Measurements from ENCODE around the gene ABHD14A. TPM values are rescaled to one million over a fixed set of nuclear protein-coding genes. Genes with fewer than 3 reads are reported as not detected.
"Not testable (repeated sequence)": the region's sequence is repeated elsewhere in the genome, so short reads cannot be mapped to it uniquely, and the experiment has no call there.

The ABHD14A gene
- total RNA-seq, 1 donor from 2014 or later, result 11.8 TPM

DNA sequence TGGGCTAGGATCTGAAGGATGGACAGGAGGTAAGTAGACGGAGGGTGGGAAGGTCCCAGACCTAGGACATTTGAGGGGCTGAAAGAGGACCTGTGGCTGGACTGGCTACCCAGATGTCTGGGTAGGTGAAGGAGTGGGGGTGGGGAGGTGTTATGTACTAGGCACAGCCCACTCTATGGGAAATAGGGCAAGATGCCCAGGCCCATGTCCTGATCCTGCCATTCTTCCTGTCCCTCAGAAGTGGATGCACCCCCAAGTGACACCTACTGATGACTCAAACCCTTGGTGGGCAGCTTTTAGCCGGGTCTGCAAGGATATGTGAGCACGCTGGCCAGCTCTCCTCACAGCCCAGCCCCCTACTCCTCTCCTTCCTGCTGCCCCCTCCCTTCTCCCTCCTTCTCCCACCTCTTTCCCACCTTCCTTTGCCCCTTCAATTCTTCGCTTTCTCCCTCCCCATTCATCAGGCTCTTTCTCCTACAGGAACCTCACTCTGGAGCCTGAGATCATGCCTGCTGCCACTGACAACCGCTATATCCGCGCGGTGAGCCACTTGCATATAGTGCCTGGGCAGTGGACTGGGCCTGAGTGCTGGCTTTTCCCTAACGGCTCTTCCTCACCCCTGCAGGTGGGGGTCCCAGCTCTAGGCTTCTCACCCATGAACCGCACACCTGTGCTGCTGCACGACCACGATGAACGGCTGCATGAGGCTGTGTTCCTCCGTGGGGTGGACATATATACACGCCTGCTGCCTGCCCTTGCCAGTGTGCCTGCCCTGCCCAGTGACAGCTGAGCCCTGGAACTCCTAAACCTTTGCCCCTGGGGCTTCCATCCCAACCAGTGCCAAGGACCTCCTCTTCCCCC, 13.7 kb downstream of the ABHD14A start:
- H3K36me3 Mint-ChIP-seq (ENCODE audit: low read depth, unreplicated experiment), result peaks cover 9% of the 10 kb centered on the region
- Histone ChIP-seq H3K9ac (ENCODE audit: low read length) (no peak overlapping the region), H3K4me1 (ENCODE audit: insufficient read depth, low read length) (peaks cover 17% of the 10 kb centered on the region), H3K79me2 (ENCODE audit: insufficient read depth, low read length) (peaks cover 27% of the 10 kb centered on the region), H2AFZ (ENCODE audit: low read depth, low read length) (no peak overlapping the region), H3K4me3 (ENCODE audit: insufficient read depth, low read depth, low read length) (no peak overlapping the region), H3K9me3 (ENCODE audit: insufficient read depth, low read depth, low read length) (no peaks in the 10 kb centered on the region), H3K4me2 (ENCODE audit: low read length) (no peak overlapping the region), H4K20me1 (ENCODE audit: insufficient read depth, low read length) (peaks cover 17% of the 10 kb centered on the region), H3K27me3 (ENCODE audit: insufficient read depth, low read length) (no peaks in the 10 kb centered on the region), H3K27ac (ENCODE audit: low read depth, low read length) (no peak overlapping the region), H3K36me3 (ENCODE audit: insufficient read depth, low read length) (peaks cover 9% of the 10 kb centered on the region)
- H3K27ac Mint-ChIP-seq (ENCODE audit: unreplicated experiment), result no peak overlapping the region
- FAIRE-seq (no peak), DNase-seq (ENCODE audit: low read depth) (no peak)
- H3K4me3 Mint-ChIP-seq (ENCODE audit: unreplicated experiment), result no peak overlapping the region
- H3K27me3 Mint-ChIP-seq (ENCODE audit: low read depth, unreplicated experiment), result no peaks in the 10 kb centered on the region
- H3K9me3 Mint-ChIP-seq (ENCODE audit: unreplicated experiment), result no peaks in the 10 kb centered on the region
- H3K4me1 Mint-ChIP-seq (ENCODE audit: low read depth, unreplicated experiment), result peaks cover 4% of the 10 kb centered on the region
- no peak for TF ChIP-seq EZH2 (IDR thresholded peaks at IDR 0.05; ENCODE audit: insufficient read depth, low read length)
- TF ChIP-seq, protein P1, sequence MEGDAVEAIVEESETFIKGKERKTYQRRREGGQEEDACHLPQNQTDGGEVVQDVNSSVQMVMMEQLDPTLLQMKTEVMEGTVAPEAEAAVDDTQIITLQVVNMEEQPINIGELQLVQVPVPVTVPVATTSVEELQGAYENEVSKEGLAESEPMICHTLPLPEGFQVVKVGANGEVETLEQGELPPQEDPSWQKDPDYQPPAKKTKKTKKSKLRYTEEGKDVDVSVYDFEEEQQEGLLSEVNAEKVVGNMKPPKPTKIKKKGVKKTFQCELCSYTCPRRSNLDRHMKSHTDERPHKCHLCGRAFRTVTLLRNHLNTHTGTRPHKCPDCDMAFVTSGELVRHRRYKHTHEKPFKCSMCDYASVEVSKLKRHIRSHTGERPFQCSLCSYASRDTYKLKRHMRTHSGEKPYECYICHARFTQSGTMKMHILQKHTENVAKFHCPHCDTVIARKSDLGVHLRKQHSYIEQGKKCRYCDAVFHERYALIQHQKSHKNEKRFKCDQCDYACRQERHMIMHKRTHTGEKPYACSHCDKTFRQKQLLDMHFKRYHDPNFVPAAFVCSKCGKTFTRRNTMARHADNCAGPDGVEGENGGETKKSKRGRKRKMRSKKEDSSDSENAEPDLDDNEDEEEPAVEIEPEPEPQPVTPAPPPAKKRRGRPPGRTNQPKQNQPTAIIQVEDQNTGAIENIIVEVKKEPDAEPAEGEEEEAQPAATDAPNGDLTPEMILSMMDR (IDR thresholded peaks at IDR 0.05; ENCODE audit: insufficient read depth, low read depth, low read length), result no peak

DNA sequence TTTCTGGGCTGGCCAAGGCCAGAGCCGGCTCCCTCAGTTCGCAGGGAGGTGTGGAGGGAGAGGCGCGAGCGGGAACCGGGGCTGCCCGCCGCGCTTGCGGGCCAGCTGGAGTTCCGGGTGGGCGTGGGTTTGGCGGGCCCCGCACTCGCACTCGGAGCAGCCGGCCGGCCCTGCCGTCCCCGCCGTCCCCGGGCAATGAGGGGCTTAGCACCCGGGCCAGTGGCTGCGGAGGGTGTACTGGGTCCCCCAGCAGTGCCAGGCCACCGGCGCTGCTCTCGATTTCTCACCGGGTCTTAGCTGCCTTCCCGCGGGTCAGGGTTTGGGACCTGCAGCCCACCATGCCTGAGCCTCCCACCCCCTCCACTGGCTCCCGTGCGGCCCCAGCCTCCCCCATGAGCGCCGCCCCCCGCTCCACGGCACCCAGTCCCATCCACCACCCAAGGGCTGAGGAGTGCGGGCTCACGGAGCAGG, 15.7 kb downstream of the ABHD14A start:
- Histone ChIP-seq H3K79me2 (ENCODE audit: insufficient read depth, low read length) (peaks cover 39% of the 10 kb centered on the region), H4K20me1 (ENCODE audit: insufficient read depth, low read length) (peaks cover 25% of the 10 kb centered on the region), H3K4me1 (ENCODE audit: insufficient read depth, low read length) (peaks cover 27% of the 10 kb centered on the region), H3K36me3 (ENCODE audit: insufficient read depth, low read length) (peaks cover 21% of the 10 kb centered on the region)
- not testable (repeated sequence) for H3K9ac ChIP-seq (ENCODE audit: low read length); H3K9me3 Mint-ChIP-seq (ENCODE audit: unreplicated experiment); FAIRE-seq; H3K4me3 ChIP-seq (ENCODE audit: insufficient read depth, low read depth, low read length); H3K27me3 Mint-ChIP-seq (ENCODE audit: low read depth, unreplicated experiment); H3K9me3 ChIP-seq (ENCODE audit: insufficient read depth, low read depth, low read length); H3K4me2 ChIP-seq (ENCODE audit: low read length); H3K27me3 ChIP-seq (ENCODE audit: insufficient read depth, low read length); H3K27ac ChIP-seq (ENCODE audit: low read depth, low read length); H3K4me3 Mint-ChIP-seq (ENCODE audit: unreplicated experiment); H3K27ac Mint-ChIP-seq (ENCODE audit: unreplicated experiment); DNase-seq (ENCODE audit: low read depth); H2AFZ ChIP-seq (ENCODE audit: low read depth, low read length)
- Mint-ChIP-seq H3K36me3 (ENCODE audit: low read depth, unreplicated experiment) (peaks cover 20% of the 10 kb centered on the region), H3K4me1 (ENCODE audit: low read depth, unreplicated experiment) (peaks cover 10% of the 10 kb centered on the region)

DNA sequence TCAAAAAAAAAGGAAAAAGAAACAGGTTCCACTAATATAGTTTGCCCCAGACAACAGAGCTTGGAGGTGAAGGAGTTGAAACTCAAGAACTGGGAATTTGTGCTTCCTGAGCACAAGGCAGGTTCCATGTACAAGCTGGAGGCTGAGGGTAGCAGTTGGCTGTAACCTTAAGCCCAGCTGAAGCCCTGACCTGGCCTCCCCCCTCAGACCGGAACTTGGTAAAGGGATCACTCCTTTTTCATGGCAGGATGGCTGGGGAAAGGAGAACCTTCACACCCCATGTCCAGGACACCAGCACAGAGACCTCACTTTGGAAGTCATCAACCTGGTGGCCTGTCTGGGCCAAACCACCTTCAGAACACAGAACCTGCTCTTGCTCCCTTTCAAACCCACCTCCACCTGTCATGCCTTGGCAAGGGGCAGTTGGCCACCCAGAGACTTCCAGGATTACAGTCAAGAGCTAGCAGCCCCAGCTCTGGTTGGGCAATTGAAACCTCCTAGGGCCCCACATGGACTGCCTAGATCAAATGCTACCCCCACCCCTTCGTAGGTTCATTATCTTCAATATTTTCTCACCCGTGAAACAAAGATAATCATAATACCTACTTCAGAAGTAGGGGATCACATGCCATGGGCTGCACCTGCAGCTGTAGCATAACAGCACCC, 17.3 kb downstream of the ABHD14A start:
- H3K9me3 ChIP-seq (ENCODE audit: insufficient read depth, low read depth, low read length), result no peaks in the 10 kb centered on the region
- H2AFZ ChIP-seq (ENCODE audit: low read depth, low read length), result no peak overlapping the region
- peak overlapping the region; percentile 42 for H3K9ac ChIP-seq (ENCODE audit: low read length)
- H4K20me1 ChIP-seq (ENCODE audit: insufficient read depth, low read length), result peaks cover 25% of the 10 kb centered on the region
- peak overlapping the region; percentile 41 for H3K4me2 ChIP-seq (ENCODE audit: low read length)
- H3K27me3 ChIP-seq (ENCODE audit: insufficient read depth, low read length), result no peaks in the 10 kb centered on the region
- no peak overlapping the region for H3K4me3 ChIP-seq (ENCODE audit: insufficient read depth, low read depth, low read length)
- TF ChIP-seq, protein P1 (IDR thresholded peaks at IDR 0.05; ENCODE audit: insufficient read depth, low read depth, low read length), result no peak
- TF ChIP-seq EZH2 (IDR thresholded peaks at IDR 0.05; ENCODE audit: insufficient read depth, low read length), result no peak
- peaks cover 20% of the 10 kb centered on the region for H3K36me3 Mint-ChIP-seq (ENCODE audit: low read depth, unreplicated experiment)
- H3K36me3 ChIP-seq (ENCODE audit: insufficient read depth, low read length), result peaks cover 21% of the 10 kb centered on the region
- DNase-seq (ENCODE audit: low read depth) (no peak), FAIRE-seq (no peak)
- peaks cover 10% of the 10 kb centered on the region for H3K4me1 Mint-ChIP-seq (ENCODE audit: low read depth, unreplicated experiment)
- peaks cover 27% of the 10 kb centered on the region for H3K4me1 ChIP-seq (ENCODE audit: insufficient read depth, low read length)
- H3K9me3 Mint-ChIP-seq (ENCODE audit: unreplicated experiment), result no peaks in the 10 kb centered on the region
- no peak overlapping the region for H3K27ac ChIP-seq (ENCODE audit: low read depth, low read length)
- no peaks in the 10 kb centered on the region for H3K27me3 Mint-ChIP-seq (ENCODE audit: low read depth, unreplicated experiment)
- peaks cover 40% of the 10 kb centered on the region for H3K79me2 ChIP-seq (ENCODE audit: insufficient read depth, low read length)
- no peak overlapping the region for H3K4me3 Mint-ChIP-seq (ENCODE audit: unreplicated experiment)
- H3K27ac Mint-ChIP-seq (ENCODE audit: unreplicated experiment), result no peak overlapping the region

GRCh38 chr3:51993657-51994056, 18.8 kb downstream of the ABHD14A start:
- Histone ChIP-seq H3K36me3 (ENCODE audit: insufficient read depth, low read length) (peaks cover 21% of the 10 kb centered on the region), H3K4me1 (ENCODE audit: insufficient read depth, low read length) (peaks cover 33% of the 10 kb centered on the region), H4K20me1 (ENCODE audit: insufficient read depth, low read length) (peaks cover 25% of the 10 kb centered on the region), H3K4me3 (ENCODE audit: insufficient read depth, low read depth, low read length) (peak overlapping the region; percentile 93), H3K9ac (ENCODE audit: low read length) (peak overlapping the region; percentile 96), H3K79me2 (ENCODE audit: insufficient read depth, low read length) (peaks cover 40% of the 10 kb centered on the region), H3K4me2 (ENCODE audit: low read length) (peak overlapping the region; percentile 50)
- H3K27me3 ChIP-seq (ENCODE audit: insufficient read depth, low read length); H3K27ac Mint-ChIP-seq (ENCODE audit: unreplicated experiment); H3K9me3 ChIP-seq (ENCODE audit: insufficient read depth, low read depth, low read length); FAIRE-seq; H3K9me3 Mint-ChIP-seq (ENCODE audit: unreplicated experiment); DNase-seq (ENCODE audit: low read depth); H3K27me3 Mint-ChIP-seq (ENCODE audit: low read depth, unreplicated experiment); H3K27ac ChIP-seq (ENCODE audit: low read depth, low read length); H2AFZ ChIP-seq (ENCODE audit: low read depth, low read length): not testable (repeated sequence)
- Mint-ChIP-seq H3K4me3 (ENCODE audit: unreplicated experiment) (peak overlapping the region; percentile 100), H3K4me1 (ENCODE audit: low read depth, unreplicated experiment) (peaks cover 17% of the 10 kb centered on the region), H3K36me3 (ENCODE audit: low read depth, unreplicated experiment) (peaks cover 20% of the 10 kb centered on the region)

Measured in astrocyte (in vitro differentiated cells and primary cell).